ENCODE results near the gene GPC5.

DNA sequence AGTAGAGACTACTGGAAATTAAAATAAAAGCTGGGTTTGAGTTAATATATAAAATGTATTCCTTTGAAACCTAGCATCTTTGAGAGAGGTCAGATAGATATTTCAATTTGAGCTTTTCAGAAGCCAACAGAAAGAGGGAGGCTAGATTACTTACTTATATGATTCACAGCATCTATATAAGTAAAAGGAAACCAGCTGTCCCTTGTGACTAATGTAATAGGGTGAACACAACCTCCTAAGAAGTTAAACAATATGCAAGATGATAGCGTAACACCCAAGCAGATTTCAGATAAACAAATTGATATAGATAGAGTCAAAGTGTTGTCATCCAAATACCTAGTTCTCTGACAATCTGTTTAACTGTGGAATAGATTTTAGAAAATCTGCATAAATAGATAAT is 1434.7 kb downstream of the GPC5 start:
- TF ChIP-seq POLR2AphosphoS5 (IDR thresholded peaks at IDR 0.05; ENCODE audit: low read depth, low read length): no peak
- no peak for TF ChIP-seq SIN3A (IDR thresholded peaks at IDR 0.05; ENCODE audit: borderline replicate concordance, insufficient read depth, low read length)

Data from PFSK-1 (cell line).